GM21737 (cell line): ENCODE data around the gene TGM3.

ENCODE experiments used
- ATAC-seq: cut with Tn5 transposase; IDR thresholded peaks from one replicate; pipeline ENCODE4 v1.9.1; 2021; ENCODE audit warnings: mild to moderate bottlenecking, moderate library complexity; ENCODE audit not compliant: unreplicated experiment

The TGM3 gene

GRCh38 chr20:2283706-2284423 lies 11.9 kb upstream of the TGM3 start:
- ATAC-seq: no peak

DNA sequence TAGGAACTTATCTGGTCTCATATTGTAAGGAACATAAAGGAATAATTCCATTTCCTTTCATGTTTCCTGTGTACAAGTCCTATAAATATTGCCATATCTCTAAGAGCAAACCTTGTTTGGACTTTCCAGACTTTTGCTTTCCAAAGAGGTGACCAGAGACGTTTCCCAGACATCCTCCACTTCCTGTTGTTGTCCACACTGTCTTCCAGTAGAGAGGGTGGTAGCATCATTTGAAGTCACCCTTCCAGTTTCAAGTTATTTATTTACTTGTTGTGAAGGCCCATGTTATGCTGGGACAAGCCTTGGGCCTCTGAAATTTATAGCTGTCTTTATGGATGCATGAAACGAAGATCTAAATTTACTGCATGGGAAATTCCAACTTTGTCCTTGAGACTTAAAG lies 10.6 kb upstream of the TGM3 start:
- no peak for ATAC-seq

- ATAC-seq: no peak
Measured at GRCh38 chr20:2285613-2286012, 10.2 kb upstream of the TGM3 start.

- ATAC-seq: no peak
Measured at GRCh38 chr20:2287504-2287903, 8.3 kb upstream of the TGM3 start.

DNA sequence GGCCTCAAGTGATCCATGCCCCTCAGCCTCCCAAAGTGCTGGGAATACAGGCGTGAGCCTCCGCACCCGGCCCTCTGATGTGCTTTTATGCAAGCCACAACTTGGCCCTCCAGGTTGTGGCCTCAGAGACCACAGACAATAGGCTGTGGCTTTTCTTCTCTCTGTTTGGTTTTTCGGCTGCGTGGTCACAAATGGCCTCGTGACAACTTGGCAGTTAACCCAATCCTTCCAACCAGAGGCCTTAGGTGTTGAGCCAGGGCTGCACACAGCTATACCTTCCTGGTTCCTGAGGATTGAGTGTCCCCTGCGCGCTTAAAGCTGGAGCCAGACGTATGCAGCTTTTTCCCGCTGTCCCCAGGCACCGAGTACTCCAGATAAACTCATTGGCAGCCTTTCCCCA lies 6.3 kb upstream of the TGM3 start:
- no peak for ATAC-seq

DNA sequence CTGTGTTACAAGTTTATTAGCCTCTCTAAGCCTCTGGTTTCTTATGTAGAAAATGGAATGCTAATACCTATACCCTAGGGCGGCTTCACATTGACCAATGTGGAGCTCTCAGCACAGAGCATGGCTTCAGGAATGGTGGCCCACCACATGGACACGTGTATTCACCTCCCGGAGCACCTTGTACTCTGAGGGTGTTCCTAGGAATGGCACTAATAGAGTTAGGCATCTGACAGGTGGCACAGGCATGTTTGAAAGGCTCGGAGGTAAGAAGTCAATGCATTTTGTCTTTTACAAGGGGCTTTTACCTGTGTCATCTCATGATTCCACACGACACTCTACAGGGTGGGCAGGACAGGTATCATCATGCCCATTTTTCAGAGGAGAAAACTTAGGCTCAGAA lies 5.3 kb upstream of the TGM3 start:
- ATAC-seq: no peak

GRCh38 chr20:2292416-2293110 lies 3.2 kb upstream of the TGM3 start:
- ATAC-seq: no peak

DNA sequence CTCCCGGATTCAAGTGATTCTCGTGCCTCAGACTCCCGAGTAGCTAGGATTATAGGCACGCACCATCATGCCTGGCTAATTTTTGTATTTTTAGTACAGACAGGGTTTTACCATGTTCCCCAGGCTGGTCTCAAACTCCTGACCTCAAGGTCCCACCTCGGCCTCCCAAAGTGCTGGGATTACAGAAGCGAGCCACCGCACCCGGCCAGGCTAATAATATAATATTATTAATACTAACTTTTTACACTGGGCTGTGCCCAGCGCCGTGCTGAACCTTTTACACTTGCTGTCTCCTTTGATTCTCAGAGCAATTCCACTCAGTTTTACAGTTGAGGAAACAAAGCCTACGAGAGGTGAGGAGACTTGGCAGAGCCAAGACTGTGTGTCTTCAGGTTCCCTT lies 2.3 kb upstream of the TGM3 start:
- no peak for ATAC-seq

GRCh38 chr20:2293971-2294370 lies 1.8 kb upstream of the TGM3 start:
- ATAC-seq: no peak

DNA sequence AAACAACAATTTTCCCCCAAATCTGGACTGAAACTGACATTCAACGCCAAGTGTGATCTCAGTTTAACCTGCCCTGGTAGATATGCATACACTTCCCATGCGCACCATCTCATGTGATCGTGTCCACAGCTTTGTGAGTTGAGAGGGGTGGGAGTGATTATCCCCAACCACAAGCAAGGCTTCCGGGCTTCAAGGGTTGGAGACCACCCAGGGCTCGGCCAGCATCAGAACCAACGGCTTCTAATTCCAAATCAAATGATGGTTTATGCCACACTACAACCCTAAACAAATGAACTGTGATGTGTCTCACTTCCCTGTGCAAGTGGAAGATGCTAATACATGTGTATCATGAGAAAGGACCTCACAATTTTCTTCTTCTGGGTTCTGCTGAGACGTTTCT lies 515 bp upstream of the TGM3 start:
- no peak for ATAC-seq

DNA sequence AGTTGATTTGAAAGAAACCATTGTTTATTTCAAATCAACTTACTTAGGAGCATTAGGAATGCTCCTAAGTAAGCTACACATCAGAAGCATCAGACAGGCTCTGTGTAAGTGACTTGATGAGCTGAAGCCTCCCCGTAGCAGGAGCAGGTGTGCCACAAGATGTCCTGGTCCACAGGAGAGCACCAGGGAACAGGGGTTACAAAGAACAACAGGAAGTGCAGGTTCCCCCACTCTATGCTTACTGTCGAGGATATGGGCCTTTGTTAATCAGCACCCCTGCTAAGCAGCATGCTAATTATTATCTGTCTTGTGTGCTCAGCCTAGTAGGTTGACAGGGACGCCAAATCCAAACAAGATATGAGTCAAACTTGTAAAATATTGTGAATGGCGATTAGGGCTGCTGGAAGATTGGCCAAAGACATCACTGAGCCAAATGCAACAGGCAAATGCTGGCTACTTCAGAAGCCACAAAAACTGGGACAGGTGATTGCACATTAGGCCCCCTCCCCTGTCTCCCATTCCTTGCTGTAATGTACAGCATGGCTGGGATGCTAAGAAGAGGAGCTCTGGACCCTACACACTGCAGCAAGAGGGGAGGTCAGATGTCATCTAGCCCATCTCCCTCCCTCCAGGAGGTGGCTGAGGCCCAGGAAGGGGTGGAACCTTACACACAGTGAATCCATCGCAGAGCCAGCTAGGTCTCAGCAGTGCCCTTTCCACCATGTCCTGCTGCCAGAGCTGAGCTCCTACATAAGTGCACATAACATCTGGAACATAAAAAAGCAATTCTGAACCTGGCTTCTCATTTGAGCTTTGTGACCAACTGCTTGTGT lies 939 bp downstream of the TGM3 start:
- no peak for ATAC-seq

- no peak for ATAC-seq
Measured at GRCh38 chr20:2297357-2297728, 1.5 kb downstream of the TGM3 start.

DNA sequence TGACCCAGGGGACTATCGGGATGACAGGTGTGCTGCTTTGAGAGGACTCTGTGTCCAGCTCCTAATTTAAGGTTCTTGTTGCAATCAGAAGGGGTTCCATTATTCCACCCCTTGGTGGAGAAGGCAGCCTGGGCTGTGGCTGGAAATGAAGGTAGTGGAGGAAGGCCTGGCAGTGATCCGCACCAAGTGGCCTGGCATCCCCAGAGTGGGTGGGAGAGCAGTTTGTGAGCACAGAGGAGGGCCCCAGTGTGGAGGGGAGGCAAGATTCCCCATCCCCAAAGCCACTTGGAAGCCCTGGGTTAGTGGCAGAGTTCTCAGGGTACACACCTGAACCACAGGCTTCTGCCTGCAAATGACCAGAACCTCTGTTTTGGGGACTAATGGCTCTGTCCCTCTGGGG lies 2.3 kb downstream of the TGM3 start:
- no peak for ATAC-seq

- no peak for ATAC-seq
Measured at GRCh38 chr20:2298701-2299100, 2.9 kb downstream of the TGM3 start.

DNA sequence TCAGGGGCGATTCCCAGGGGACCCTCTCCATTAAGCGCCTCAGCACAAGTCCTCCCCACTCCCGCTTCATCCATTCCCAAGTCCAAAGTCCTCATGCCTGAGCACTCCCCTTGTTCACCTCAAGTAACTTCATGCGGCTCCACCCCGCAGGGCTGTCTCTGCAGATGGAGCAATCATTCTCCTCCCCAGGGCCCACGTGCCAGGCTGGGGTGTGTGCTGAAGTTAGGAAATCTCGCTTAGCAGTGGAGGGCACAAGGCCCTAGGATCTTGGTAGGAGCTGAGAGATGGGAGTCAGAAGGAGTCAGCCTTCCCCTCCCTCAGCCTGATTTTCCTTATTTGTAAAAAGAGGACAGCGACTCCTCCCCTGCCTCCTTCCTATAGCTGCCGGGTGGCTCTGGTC lies 3.5 kb downstream of the TGM3 start:
- ATAC-seq: no peak

DNA sequence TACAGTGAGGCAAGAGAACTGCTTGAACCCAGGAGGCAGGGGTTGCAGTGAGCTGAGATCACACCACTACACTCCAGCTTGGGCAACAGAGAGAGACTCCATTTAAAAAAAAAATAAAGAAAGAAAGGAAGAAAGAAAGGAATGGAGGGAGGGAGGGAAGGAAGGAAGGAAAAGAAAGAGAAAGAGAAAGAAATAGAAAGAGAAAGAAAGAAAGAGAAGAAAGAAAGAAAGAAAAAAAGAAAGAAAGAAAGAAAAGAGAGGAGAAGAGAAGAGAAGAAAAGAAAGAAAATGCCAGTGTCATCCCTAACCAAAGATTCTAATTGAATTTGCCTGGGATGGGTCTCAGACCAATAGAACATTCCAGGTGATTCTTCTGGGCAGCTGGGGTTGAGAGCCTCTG lies 4.2 kb downstream of the TGM3 start:
- ATAC-seq: no peak

DNA sequence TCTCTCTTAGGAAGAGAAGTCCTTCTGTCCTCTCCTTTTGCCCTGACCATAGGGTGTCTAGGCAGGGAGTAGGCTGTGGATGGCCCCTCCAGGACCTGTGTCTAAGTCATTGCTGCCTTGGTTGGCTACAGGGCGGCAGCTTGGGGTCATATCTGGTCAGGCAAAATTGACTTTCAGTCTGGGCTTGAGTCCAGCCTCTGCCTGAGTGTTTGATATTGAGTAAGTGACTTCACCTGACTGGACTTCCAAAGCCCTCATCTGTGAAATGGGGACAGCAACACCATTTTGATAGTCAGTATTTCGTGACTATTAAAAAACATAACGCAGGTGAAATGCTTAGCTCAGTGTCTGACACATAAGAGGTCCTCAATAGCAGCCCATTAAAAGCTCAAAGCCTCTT lies 4.6 kb downstream of the TGM3 start:
- ATAC-seq: no peak

GRCh38 chr20:2301164-2301622 lies 5.4 kb downstream of the TGM3 start:
- ATAC-seq: peak; percentile 66

- ATAC-seq: no peak
Measured at GRCh38 chr20:2302384-2303060, 6.7 kb downstream of the TGM3 start.

GRCh38 chr20:2303673-2304072 lies 7.9 kb downstream of the TGM3 start:
- no peak for ATAC-seq

- no peak for ATAC-seq
Measured at GRCh38 chr20:2304180-2304579, 8.4 kb downstream of the TGM3 start.
